CD4-positive, alpha-beta T cell (primary cell): ENCODE measurements around the gene OSBPL1A. TPM values are rescaled to one million over a fixed set of nuclear protein-coding genes. Genes with fewer than 3 reads are reported as not detected.

ENCODE experiments used
- ATAC-seq: fragments of 200-7000 bp; cut with Tn5 transposase; one replicate; pipeline ENCODE4 v1.10.0; 2022; ENCODE audit warnings: mild to moderate bottlenecking; ENCODE audit not compliant: poor library complexity
- CTCF ChIA-PET: fragments of 350-600 bp; sonication (Branson Sonifier 250); formaldehyde crosslinking; loops from one replicate; lab custom pipeline; 2021; ENCODE audit warnings: antibody characterized with exemption, inconsistent platforms; lab: Charles Lee
- POLR2A ChIA-PET: fragments of 350-600 bp; sonication (Branson Sonifier 250); formaldehyde crosslinking; loops from one replicate; lab custom pipeline; 2021; ENCODE audit warnings: antibody characterized with exemption, inconsistent platforms; lab: Charles Lee
- DNase-seq, 14 experiments: peaks; one replicate each; pipeline ENCODE4 v3.0.0-alpha.2; 2013 to 2020; ENCODE audit warnings: mixed read lengths in 2 of 14
- H3K27ac ChIP-seq, 2 donors: one replicate each; pipeline versions ENCODE4 v1.5.1 to v1.7.0; 2013; ENCODE audit warnings: low read length in 2 of 2, low read depth in 1 of 2, mild to moderate bottlenecking in 1 of 2
- H3K27me3 ChIP-seq, 2 experiments: 1 replicate in 1 of 2; 2 replicates in 1 of 2; pipeline versions ENCODE4 v1.6.1 to v1.7.0; 2013; ENCODE audit warnings: low read length in 2 of 2, control low read depth in 1 of 2, mild to moderate bottlenecking in 1 of 2, moderate library complexity in 1 of 2; ENCODE audit not compliant: insufficient read depth in 2 of 2, control insufficient read depth in 1 of 2
- H3K36me3 ChIP-seq: one replicate; pipeline ENCODE4 v1.6.1; 2013; ENCODE audit warnings: low read length, control low read depth; ENCODE audit not compliant: insufficient read depth
- H3K4me1 ChIP-seq: one replicate; pipeline ENCODE4 v1.6.1; 2013; ENCODE audit warnings: low read length, control low read depth; ENCODE audit not compliant: insufficient read depth
- H3K4me3 ChIP-seq: one replicate; pipeline ENCODE4 v1.5.1; 2013; ENCODE audit warnings: mild to moderate bottlenecking, low read length, moderate library complexity
- H3K9me3 ChIP-seq, 2 experiments: 1 replicate in 1 of 2; 2 replicates in 1 of 2; pipeline versions ENCODE4 v1.6.1 to v1.7.0; 2013; ENCODE audit warnings: low read length in 2 of 2, mild to moderate bottlenecking in 2 of 2, control low read depth in 1 of 2, moderate library complexity in 1 of 2; ENCODE audit not compliant: control insufficient read depth in 1 of 2, insufficient read depth in 1 of 2
- H3K27ac Mint-ChIP-seq: one replicate; pipeline ENCODE4 v1.8.0; 2020; ENCODE audit warnings: mixed read lengths
- H3K27me3 Mint-ChIP-seq: one replicate; pipeline ENCODE4 v1.8.0; 2021; ENCODE audit warnings: mixed read lengths
- H3K36me3 Mint-ChIP-seq: one replicate; pipeline ENCODE4 v1.8.0; 2021; ENCODE audit warnings: low read depth, mixed read lengths
- H3K4me1 Mint-ChIP-seq: one replicate; pipeline ENCODE4 v1.8.0; 2021; ENCODE audit warnings: low read depth, mixed read lengths
- H3K4me3 Mint-ChIP-seq: one replicate; pipeline ENCODE4 v1.8.0; 2020; ENCODE audit warnings: mild to moderate bottlenecking, mixed read lengths
- H3K9me3 Mint-ChIP-seq: one replicate; pipeline ENCODE4 v1.8.0; 2020; ENCODE audit warnings: mixed read lengths
- CTCF ChIP-seq: fragments of 200-600 bp; IDR thresholded peaks from one replicate; pipeline ENCODE4 v1.8.0; 2022; ENCODE audit warnings: antibody characterized with exemption, mild to moderate bottlenecking
- intact Hi-C, 2 experiments: fragments of 100-400 bp; cut with DNase I in 1 of 2; cut with micrococcal nuclease in 1 of 2; formaldehyde crosslinking; loops; one replicate each; pipeline versions ENCODE4 v1.15.1 to v1.9.0; 2023 to 2025; cut with DNase I, micrococcal nuclease
- total RNA-seq, 174 experiments: library from RNA in 2 of 174; stranded (reverse) in 2 of 174; gene quantifications; one replicate each; pipeline ENCODE4 v1.2.3 and lab custom pipeline; 2021 to 2026

The OSBPL1A gene
- total RNA-seq, 2 experiments from 2014 or later = 2.7 TPM

GRCh38 chr18:24293254-24293653 is 104.4 kb downstream of the OSBPL1A start:
- no peaks in the 10 kb centered on the region for H3K36me3 Mint-ChIP-seq
- ATAC-seq (no peak), DNase-seq (no peak)
- no peak for TF ChIP-seq CTCF
- H3K4me1 ChIP-seq = no peaks in the 10 kb centered on the region
- no peaks in the 10 kb centered on the region for H3K27me3 Mint-ChIP-seq
- H3K4me1 Mint-ChIP-seq = no peaks in the 10 kb centered on the region
- no peaks in the 10 kb centered on the region for H3K9me3 Mint-ChIP-seq
- no peak overlapping the region for H3K4me3 Mint-ChIP-seq
- ChIA-PET POLR2A (no interaction called here), CTCF (no interaction called here)
- no peak overlapping the region for H3K27ac Mint-ChIP-seq
- H3K9me3 ChIP-seq = no peaks in the 10 kb centered on the region
- intact Hi-C loops = no loop called here
- H3K4me3 ChIP-seq = no peak overlapping the region
- no peaks in the 10 kb centered on the region for H3K36me3 ChIP-seq
- H3K27ac ChIP-seq = no peak overlapping the region
- H3K27me3 ChIP-seq = no peaks in the 10 kb centered on the region

GRCh38 chr18:24278591-24278990 is 119.0 kb downstream of the OSBPL1A start:
- intact Hi-C loops = no loop called here

GRCh38 chr18:24277516-24278195 is 120.0 kb downstream of the OSBPL1A start:
- no peaks in the 10 kb centered on the region for H3K9me3 Mint-ChIP-seq
- no peaks in the 10 kb centered on the region for H3K4me1 Mint-ChIP-seq
- Histone ChIP-seq H3K4me1 (no peaks in the 10 kb centered on the region), H3K36me3 (no peaks in the 10 kb centered on the region), H3K4me3 (no peak overlapping the region), H3K27me3 (no peaks in the 10 kb centered on the region), H3K27ac (no peak overlapping the region), H3K9me3 (no peaks in the 10 kb centered on the region)
- ChIA-PET CTCF (no interaction called here), POLR2A (no interaction called here)
- no peak overlapping the region for H3K27ac Mint-ChIP-seq
- DNase-seq (no peak), ATAC-seq (no peak)
- H3K36me3 Mint-ChIP-seq = no peaks in the 10 kb centered on the region
- peaks cover 15% of the 10 kb centered on the region for H3K27me3 Mint-ChIP-seq
- intact Hi-C loops = no loop called here
- no peak overlapping the region for H3K4me3 Mint-ChIP-seq
- no peak for TF ChIP-seq CTCF

More at GRCh38 chr18:24278591-24278990, 119.0 kb downstream of the OSBPL1A start:
- Mint-ChIP-seq H3K27ac (no peak overlapping the region), H3K4me1 (no peaks in the 10 kb centered on the region), H3K27me3 (peaks cover 8% of the 10 kb centered on the region), H3K36me3 (no peaks in the 10 kb centered on the region), H3K9me3 (no peaks in the 10 kb centered on the region), H3K4me3 (no peak overlapping the region)
- no peak for ATAC-seq
- no peak for TF ChIP-seq CTCF
- DNase-seq = no peak
- Histone ChIP-seq H3K4me1 (no peaks in the 10 kb centered on the region), H3K4me3 (no peak overlapping the region), H3K27me3 (no peaks in the 10 kb centered on the region), H3K36me3 (no peaks in the 10 kb centered on the region), H3K9me3 (no peaks in the 10 kb centered on the region), H3K27ac (no peak overlapping the region)
- ChIA-PET CTCF (no interaction called here), POLR2A (no interaction called here)
